B cell (primary cell): Measurements from ENCODE around the gene JAK1.

Source experiments
- CTCF ChIP-seq: fragments of 200-600 bp; IDR thresholded peaks from one replicate; pipeline ENCODE4 v1.8.0; 2022; ENCODE audit warnings: antibody characterized with exemption, mild to moderate bottlenecking
- EZH2 ChIP-seq: IDR thresholded peaks from 2 replicates; pipeline ENCODE4 v1.6.1; 2012; ENCODE audit warnings: borderline replicate concordance, low read depth, mild to moderate bottlenecking, moderate library complexity, low read length; ENCODE audit not compliant: insufficient read depth, poor library complexity, severe bottlenecking

GRCh38 chr1:64965366-64966157 is 787 bp downstream of the JAK1 start:
- TF ChIP-seq CTCF (no peak), EZH2 (no peak)
